GM21367 (cell line): ENCODE measurements around the gene GOLGA3.
A peak's percentile ranks its signal among the peaks of the same experiment; 100 is the strongest.
"Not testable (repeated sequence)": the region's sequence is repeated elsewhere in the genome, so short reads cannot be mapped to it uniquely, and the experiment has no call there.

ENCODE experiments used
- ATAC-seq: cut with Tn5 transposase; IDR thresholded peaks from one replicate; pipeline ENCODE4 v1.9.1; 2021; ENCODE audit not compliant: unreplicated experiment

The GOLGA3 gene

GRCh38 chr12:132828706-132829534 is at the start of gene GOLGA3:
GOLGA3 (minus strand) TSS chr12:132828869; CDS start chr12:132822128, 6,741 bp downstream.
- ATAC-seq = peak; percentile 70

- ATAC-seq = not testable (repeated sequence)
Measured at GRCh38 chr12:132874620-132875019, 46.0 kb upstream of the GOLGA3 start.

GRCh38 chr12:132874175-132874574 is 45.5 kb upstream of the GOLGA3 start:
- ATAC-seq = no peak

GRCh38 chr12:132873724-132874123 is 45.1 kb upstream of the GOLGA3 start:
- ATAC-seq = no peak

- ATAC-seq = no peak
Measured at GRCh38 chr12:132872975-132873421, 44.3 kb upstream of the GOLGA3 start.

- no peak for ATAC-seq
Measured at GRCh38 chr12:132872073-132872855, 43.6 kb upstream of the GOLGA3 start.

- no peak for ATAC-seq
Measured at GRCh38 chr12:132869551-132869950, 40.9 kb upstream of the GOLGA3 start.

- no peak for ATAC-seq
Measured at GRCh38 chr12:132866251-132866828, 37.7 kb upstream of the GOLGA3 start.

- ATAC-seq = no peak
Measured at GRCh38 chr12:132861558-132861957, 32.9 kb upstream of the GOLGA3 start.

- ATAC-seq = no peak
Measured at GRCh38 chr12:132858718-132859266, 30.1 kb upstream of the GOLGA3 start.

- ATAC-seq = not testable (repeated sequence)
Measured at GRCh38 chr12:132857019-132857418, 28.4 kb upstream of the GOLGA3 start.

- no peak for ATAC-seq
Measured at GRCh38 chr12:132856581-132856980, 27.9 kb upstream of the GOLGA3 start.

- ATAC-seq = not testable (repeated sequence)
Measured at GRCh38 chr12:132855211-132855610, 26.5 kb upstream of the GOLGA3 start.

GRCh38 chr12:132853285-132854092 is 24.8 kb upstream of the GOLGA3 start:
- no peak for ATAC-seq

GRCh38 chr12:132852496-132852895 is 23.8 kb upstream of the GOLGA3 start:
- no peak for ATAC-seq

- ATAC-seq = no peak
Measured at GRCh38 chr12:132851465-132851864, 22.8 kb upstream of the GOLGA3 start.

GRCh38 chr12:132850291-132850690 is 21.6 kb upstream of the GOLGA3 start:
- ATAC-seq = no peak

GRCh38 chr12:132848521-132848920 is 19.9 kb upstream of the GOLGA3 start:
- no peak for ATAC-seq

GRCh38 chr12:132847363-132848356 is 19.0 kb upstream of the GOLGA3 start:
- ATAC-seq = no peak
